SK-N-SH (cell line): ENCODE measurements around the gene CEACAM5. TPM values are rescaled to one million over a fixed set of nuclear protein-coding genes. Genes with fewer than 3 reads are reported as not detected.

ENCODE experiments used
- CTCF ChIA-PET: fragments of 300-600, 350-600 bp; formaldehyde crosslinking; extraction: SDS; loops from one replicate; lab custom pipeline; 2021; lab: Yijun Ruan, JAX
- POLR2A ChIA-PET: fragments of 350-600 bp; sonication (Branson Sonifier 250); formaldehyde crosslinking; extraction: SDS; loops from one replicate; lab custom pipeline; 2020; ENCODE audit warnings: antibody characterized with exemption, inconsistent platforms; lab: Yijun Ruan, JAX
- DNase-seq: peaks from one replicate; pipeline ENCODE4 v3.0.0; 2012
- H2AFZ ChIP-seq: fragments of 200-600 bp; sonication (generic); 2 replicates; pipeline ENCODE4 v1.8.1; 2016; ENCODE audit warnings: antibody characterized with exemption, mild to moderate bottlenecking, low read depth
- H3F3A ChIP-seq: fragments of 200-600 bp; sonication (generic); replicated peaks from 2 replicates; pipeline ENCODE3; 2016; ENCODE audit warnings: antibody characterized with exemption, mild to moderate bottlenecking; ENCODE audit not compliant: insufficient read depth
- H3K27ac ChIP-seq, 2 experiments: fragments of 200-500 bp in 1 of 2; fragments of 200-600 bp in 1 of 2; sonication (Bioruptor generic) in 1 of 2; sonication (generic), shearing (Covaris generic) in 1 of 2; 2 replicates each; pipeline versions ENCODE4 v1.5.1 to v1.6.1; 2014 to 2016; ENCODE audit warnings: low read depth in 2 of 2, inconsistent platforms in 1 of 2, low read length in 1 of 2, mild to moderate bottlenecking in 1 of 2, mixed read lengths in 1 of 2
- H3K27me3 ChIP-seq: fragments of 200-600 bp; sonication (generic), shearing (Covaris generic); 2 replicates; pipeline ENCODE4 v1.6.1; 2016; ENCODE audit warnings: mixed run types; ENCODE audit not compliant: insufficient read depth
- H3K36me3 ChIP-seq, 2 experiments: fragments of 200-500 bp in 1 of 2; fragments of 200-600 bp in 1 of 2; sonication (Bioruptor generic) in 1 of 2; sonication (generic) in 1 of 2; replicated peaks in 1 of 2; 2 replicates each; pipeline versions ENCODE3 to v1.5.1; 2014 to 2016; ENCODE audit warnings: low read length in 1 of 2, mild to moderate bottlenecking in 1 of 2; ENCODE audit not compliant: insufficient read depth in 2 of 2, control insufficient read depth in 1 of 2
- H3K4me1 ChIP-seq, 2 experiments: fragments of 200-500 bp in 1 of 2; fragments of 200-600 bp in 1 of 2; sonication (Bioruptor generic) in 1 of 2; sonication (generic), shearing (Covaris generic) in 1 of 2; 2 replicates each; pipeline versions ENCODE4 v1.5.1 to v1.6.1; 2014 to 2016; ENCODE audit warnings: low read depth in 1 of 2, low read length in 1 of 2, mixed run types in 1 of 2; ENCODE audit not compliant: insufficient read depth in 2 of 2, control insufficient read depth in 1 of 2
- H3K4me2 ChIP-seq: fragments of 200-600 bp; sonication (generic), shearing (Covaris generic); 2 replicates; pipeline ENCODE4 v1.6.1; 2017; ENCODE audit warnings: mixed run types
- H3K4me3 ChIP-seq, 2 experiments: fragments of 200-500 bp in 1 of 2; fragments of 200-600 bp in 1 of 2; sonication (Bioruptor generic) in 1 of 2; sonication (generic), shearing (Covaris generic) in 1 of 2; 2 replicates each; pipeline versions ENCODE4 v1.5.1 to v1.8.1; 2014 to 2016; ENCODE audit warnings: low read depth in 2 of 2, inconsistent platforms in 1 of 2, low read length in 1 of 2, mild to moderate bottlenecking in 1 of 2, mixed read lengths in 1 of 2, moderate library complexity in 1 of 2
- H3K79me2 ChIP-seq: fragments of 200-600 bp; sonication (generic); 2 replicates; pipeline ENCODE4 v1.8.1; 2017; ENCODE audit warnings: mild to moderate bottlenecking; ENCODE audit not compliant: insufficient read depth
- H3K9ac ChIP-seq: fragments of 200-600 bp; sonication (generic); 2 replicates; pipeline ENCODE4 v1.6.1; 2017; ENCODE audit warnings: mixed run types
- H3K9me2 ChIP-seq: fragments of 200-600 bp; sonication (generic); 2 replicates; pipeline ENCODE4 v1.6.1; 2017; ENCODE audit warnings: mixed run types
- H3K9me3 ChIP-seq: fragments of 200-600 bp; sonication (generic); 2 replicates; pipeline ENCODE4 v1.6.1; 2017; ENCODE audit warnings: mixed run types, mild to moderate bottlenecking, moderate library complexity
- H4K20me1 ChIP-seq: fragments of 200-600 bp; sonication (generic); 2 replicates; pipeline ENCODE4 v1.6.1; 2017; ENCODE audit warnings: mild to moderate bottlenecking, mixed run types; ENCODE audit not compliant: insufficient read depth
- CHD2 ChIP-seq: fragments of 150-350 bp; IDR thresholded peaks from 2 replicates; pipeline ENCODE4 v1.6.1; 2018; ENCODE audit warnings: low read length; ENCODE audit not compliant: partially characterized antibody
- EP300 ChIP-seq, 2 experiments: IDR thresholded peaks; 2 replicates each; pipeline versions ENCODE4 v1.4.0 to v1.6.1; 2012; ENCODE audit warnings: borderline replicate concordance in 1 of 2, low read depth in 1 of 2, low read length in 1 of 2
- FOXJ3 ChIP-seq: sonication (generic); formaldehyde crosslinking; IDR thresholded peaks from 2 replicates; pipeline ENCODE4 v1.5.1; 2020; ENCODE audit warnings: mild to moderate bottlenecking, missing genetic modification reagents
- GABPA ChIP-seq: IDR thresholded peaks from 2 replicates; pipeline ENCODE4 v1.4.0; 2012; ENCODE audit warnings: low read depth, mild to moderate bottlenecking
- GATA2 ChIP-seq: sonication (generic); formaldehyde crosslinking; IDR thresholded peaks from 2 replicates; pipeline ENCODE4 v1.5.0; 2020; ENCODE audit warnings: mild to moderate bottlenecking, missing genetic modification reagents
- IRF3 ChIP-seq: fragments of 150-350 bp; IDR thresholded peaks from 2 replicates; pipeline ENCODE4 v1.6.1; 2016; ENCODE audit warnings: mild to moderate bottlenecking, low read depth, low read length
- MXI1 ChIP-seq: IDR thresholded peaks from 2 replicates; pipeline ENCODE4 v1.6.1; 2012; ENCODE audit warnings: mild to moderate bottlenecking, low read depth, low read length, improper control_type of control experiment
- NRF1 ChIP-seq: IDR thresholded peaks from 2 replicates; pipeline ENCODE4 v1.6.1; 2012; ENCODE audit warnings: low read depth, mild to moderate bottlenecking, low read length
- PBX3 ChIP-seq: IDR thresholded peaks from 2 replicates; pipeline ENCODE4; 2012
- POLR2AphosphoS5 ChIP-seq: IDR thresholded peaks from 2 replicates; pipeline ENCODE4 v1.6.1; 2012; ENCODE audit warnings: low read depth, low read length
- RAD21 ChIP-seq: IDR thresholded peaks from 2 replicates; pipeline ENCODE4 v1.6.1; 2012; ENCODE audit warnings: mild to moderate bottlenecking, low read length
- RXRA ChIP-seq: IDR thresholded peaks from 2 replicates; pipeline ENCODE4 v1.4.0; 2012; ENCODE audit warnings: low read depth, mild to moderate bottlenecking, borderline replicate concordance
- USF1 ChIP-seq: IDR thresholded peaks from 2 replicates; pipeline ENCODE4 v1.4.0; 2012; ENCODE audit warnings: low read depth, borderline replicate concordance
- YY1 ChIP-seq: IDR thresholded peaks from 2 replicates; pipeline ENCODE4 v1.4.0; 2012; ENCODE audit warnings: low read depth, mild to moderate bottlenecking
- whole genome bisulfite sequencing: methylation state at CpG from one replicate; pipeline ENCODE4 v1.1.6; 2017; ENCODE audit warnings: low lambda C conversion rate; 5-methylcytosine and 5-hydroxymethylcytosine counted together
- polyA plus RNA-seq, 3 experiments: library from polyadenylated mRNA; depleted of rRNA; stranded (reverse); fragments of >200 nt; gene quantifications; 2 replicates each; pipeline ENCODE4 v1.2.3, GENCODE V29; 2012
- TF ChIP-seq, protein P1 (sequence below): fragments of 200-600 bp; sonication (generic); IDR thresholded peaks from 2 replicates; pipeline ENCODE4 v1.6.1; 2017; ENCODE audit warnings: antibody characterized with exemption, mild to moderate bottlenecking, moderate library complexity

The CEACAM5 gene
- polyA plus RNA-seq, 1 of the 3 experiments (the other 2 are of a cell fraction): not detected

DNA sequence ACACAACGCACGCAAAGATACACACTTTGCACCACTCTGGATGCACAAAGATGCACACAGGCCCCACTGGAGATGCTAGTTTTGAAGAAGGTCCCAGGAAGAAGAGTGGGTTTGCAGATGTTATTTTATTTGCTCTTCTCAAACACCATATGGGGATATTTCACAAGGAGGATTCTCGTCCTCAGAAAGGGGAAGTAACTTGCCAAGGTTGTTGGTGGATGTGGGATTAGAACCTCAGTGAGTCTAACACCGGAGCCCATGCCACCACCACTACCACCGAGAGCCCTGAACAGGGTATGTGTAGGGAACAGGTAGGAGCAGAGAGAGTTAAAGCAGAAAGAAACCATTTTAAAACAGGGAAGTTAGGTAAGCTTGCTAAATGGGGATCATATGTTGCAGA, 37.3 kb downstream of the CEACAM5 start:
- POLR2A ChIA-PET: no interaction called here
- CTCF ChIA-PET: interaction anchor here (0.8 to 1.6 kb wide), 5 partner anchors 9 to 104 kb away, joined by 3 to 4 read pairs (median 3); no protein-coding TSS in a partner anchor
- Histone ChIP-seq H3K4me2 (no peak overlapping the region), H3F3A (no peaks in the 10 kb centered on the region), H3K9ac (no peak overlapping the region), H3K4me3 (no peak overlapping the region), H3K27ac (no peak overlapping the region), H3K36me3 (no peaks in the 10 kb centered on the region), H3K4me1 (no peaks in the 10 kb centered on the region; a peak in 1 of 4 replicates), H4K20me1 (no peaks in the 10 kb centered on the region), H3K9me2 (no peaks in the 10 kb centered on the region), H3K79me2 (no peaks in the 10 kb centered on the region), H2AFZ (no peak overlapping the region), H3K9me3 (no peaks in the 10 kb centered on the region), H3K27me3 (peaks cover 58% of the 10 kb centered on the region)
- no peak for DNase-seq
- WGBS: 31% methylated on average over 5 of the region's 5 CpGs
- TF ChIP-seq YY1: no peak
- no peak for TF ChIP-seq PBX3
- TF ChIP-seq RAD21: no peak
- TF ChIP-seq CHD2: no peak
- no peak for TF ChIP-seq USF1
- no peak for TF ChIP-seq GATA2 (CRISPR knock-in tag)
- no peak for TF ChIP-seq NRF1
- TF ChIP-seq IRF3: no peak
- no peak for TF ChIP-seq RXRA
- TF ChIP-seq GABPA: no peak
- TF ChIP-seq, protein P1, sequence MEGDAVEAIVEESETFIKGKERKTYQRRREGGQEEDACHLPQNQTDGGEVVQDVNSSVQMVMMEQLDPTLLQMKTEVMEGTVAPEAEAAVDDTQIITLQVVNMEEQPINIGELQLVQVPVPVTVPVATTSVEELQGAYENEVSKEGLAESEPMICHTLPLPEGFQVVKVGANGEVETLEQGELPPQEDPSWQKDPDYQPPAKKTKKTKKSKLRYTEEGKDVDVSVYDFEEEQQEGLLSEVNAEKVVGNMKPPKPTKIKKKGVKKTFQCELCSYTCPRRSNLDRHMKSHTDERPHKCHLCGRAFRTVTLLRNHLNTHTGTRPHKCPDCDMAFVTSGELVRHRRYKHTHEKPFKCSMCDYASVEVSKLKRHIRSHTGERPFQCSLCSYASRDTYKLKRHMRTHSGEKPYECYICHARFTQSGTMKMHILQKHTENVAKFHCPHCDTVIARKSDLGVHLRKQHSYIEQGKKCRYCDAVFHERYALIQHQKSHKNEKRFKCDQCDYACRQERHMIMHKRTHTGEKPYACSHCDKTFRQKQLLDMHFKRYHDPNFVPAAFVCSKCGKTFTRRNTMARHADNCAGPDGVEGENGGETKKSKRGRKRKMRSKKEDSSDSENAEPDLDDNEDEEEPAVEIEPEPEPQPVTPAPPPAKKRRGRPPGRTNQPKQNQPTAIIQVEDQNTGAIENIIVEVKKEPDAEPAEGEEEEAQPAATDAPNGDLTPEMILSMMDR: no peak
- TF ChIP-seq EP300 (IDR thresholded peaks at IDR 0.05; ENCODE audit: borderline replicate concordance in 1 of 2, low read depth in 1 of 2, low read length in 1 of 2): no peak
- no peak for TF ChIP-seq POLR2AphosphoS5
- TF ChIP-seq FOXJ3 (CRISPR knock-in tag): no peak
- no peak for TF ChIP-seq MXI1
